HT-29 (cell line): Measurements from ENCODE around the gene CT45A9. TPM values are rescaled to one million over a fixed set of nuclear protein-coding genes. Genes with fewer than 3 reads are reported as not detected.
"Not testable (repeated sequence)": the region's sequence is repeated elsewhere in the genome, so short reads cannot be mapped to it uniquely, and the experiment has no call there.

ENCODE experiments used
- DNase-seq: peaks from one replicate; pipeline ENCODE4 v3.0.0-alpha.2; 2015; ENCODE audit warnings: low spot score
- total RNA-seq: library from RNA; depleted of rRNA; stranded (reverse); fragments of >200 nt; shearing (Covaris generic); gene quantifications from 2 replicates; pipeline ENCODE4 v1.2.3, GENCODE V29; 2014; rRNA removed

CT45A9 gene
- not detected in 2 replicates for total RNA-seq

GRCh38 chrX:135871712-135872111 lies at the start of gene CT45A9:
Gene CT45A9, minus strand, starts transcription at chrX:135871812. Its CDS starts 3,751 bp downstream, at chrX:135868061.
- DNase-seq: not testable (repeated sequence)

GRCh38 chrX:135920516-135920915 lies 48.9 kb upstream of the CT45A9 start:
- not testable (repeated sequence) for DNase-seq

GRCh38 chrX:135914404-135914803 lies 42.8 kb upstream of the CT45A9 start:
- no peak for DNase-seq

GRCh38 chrX:135910251-135910650 lies 38.6 kb upstream of the CT45A9 start:
- DNase-seq: no peak

GRCh38 chrX:135893294-135893817 lies 21.7 kb upstream of the CT45A9 start, which contains the start of the genes CT45A10 and SAGE1:
Gene CT45A10, minus strand, starts transcription at chrX:135893444. Its CDS starts 8,100 bp downstream, at chrX:135885344.
Gene SAGE1, plus strand, starts transcription at chrX:135893716. Its CDS starts 2,527 bp downstream, at chrX:135896243.
- no peak for DNase-seq

- DNase-seq: no peak
Measured at GRCh38 chrX:135892781-135893180, 21.2 kb upstream of the CT45A9 start.

GRCh38 chrX:135890087-135890585 lies 18.5 kb upstream of the CT45A9 start:
- DNase-seq: no peak

- peak; percentile 22 for DNase-seq
Measured at GRCh38 chrX:135888976-135889375, 17.4 kb upstream of the CT45A9 start.

- DNase-seq: not testable (repeated sequence)
Measured at GRCh38 chrX:135888230-135888629, 16.6 kb upstream of the CT45A9 start.

- DNase-seq: not testable (repeated sequence)
Measured at GRCh38 chrX:135882741-135883140, 11.1 kb upstream of the CT45A9 start.

- not testable (repeated sequence) for DNase-seq
Measured at GRCh38 chrX:135854438-135854837, 17.2 kb downstream of the CT45A9 start, which contains the start of gene CT45A8. Gene CT45A8, minus strand, starts transcription at chrX:135854538. Its CDS starts 3,755 bp downstream, at chrX:135850783.

GRCh38 chrX:135837180-135837579 lies 34.4 kb downstream of the CT45A9 start, which contains the start of gene CT45A7:
Gene CT45A7, minus strand, starts transcription at chrX:135837280. Its CDS starts 3,747 bp downstream, at chrX:135833533.
- not testable (repeated sequence) for DNase-seq

- not testable (repeated sequence) for DNase-seq
Measured at GRCh38 chrX:135819912-135820311, 51.7 kb downstream of the CT45A9 start, which contains the start of gene CT45A2. Gene CT45A2, minus strand, starts transcription at chrX:135820012. Its CDS starts 3,747 bp downstream, at chrX:135816265.

Other genes with a start within 250 kb of the CT45A9 start
- not detected in 2 replicates for gene CT45A1, start 158.2 kb downstream of the CT45A9 start, total RNA-seq
- gene CT45A3, start 103.6 kb downstream of the CT45A9 start, total RNA-seq: not detected in 2 replicates
- gene CT45A5, start 86.3 kb downstream of the CT45A9 start, total RNA-seq: not detected in 2 replicates
- gene CT45A6, start 69.0 kb downstream of the CT45A9 start, total RNA-seq: not detected in 2 replicates
- gene CT45A2, start 51.8 kb downstream of the CT45A9 start, total RNA-seq: not detected in 2 replicates
- gene CT45A7, start 34.5 kb downstream of the CT45A9 start, total RNA-seq: not detected in 2 replicates
- gene CT45A8, start 17.3 kb downstream of the CT45A9 start, total RNA-seq: not detected in 2 replicates
- gene CT45A10, start 21.6 kb upstream of the CT45A9 start, total RNA-seq: not detected in 2 replicates
- not detected in 2 replicates for gene SAGE1, start 21.9 kb upstream of the CT45A9 start, total RNA-seq
- 8.7 and 9.9 TPM in 2 replicates for gene MMGT1, start 102.2 kb upstream of the CT45A9 start, total RNA-seq
- 5.3 and 6.3 TPM in 2 replicates for gene SLC9A6, start 113.6 kb upstream of the CT45A9 start, total RNA-seq